Ovary (tissue), 9 donors: ENCODE results near the gene PTGES2. TPM values are rescaled to one million over a fixed set of nuclear protein-coding genes. Genes with fewer than 3 reads are reported as not detected.
A peak's percentile ranks its signal among the peaks of the same experiment; 100 is the strongest.

Experiments
- DNase-seq, 5 donors: peaks; one replicate each; pipeline ENCODE4 v3.0.0-alpha.2; 2019 to 2020
- H3K27ac ChIP-seq, 2 donors: fragments of 200-600 bp; one replicate each; pipeline versions ENCODE4 v1.5.1 to v1.8.0; 2019 to 2022
- H3K27me3 ChIP-seq: fragments of 200-600 bp; one replicate; pipeline ENCODE4 v1.8.0; 2022
- H3K36me3 ChIP-seq: fragments of 200-600 bp; sonication (generic); one replicate; pipeline ENCODE4 v1.5.1; 2019
- H3K4me1 ChIP-seq: one replicate; pipeline ENCODE4 v1.8.1; 2013; ENCODE audit warnings: mild to moderate bottlenecking, moderate library complexity; ENCODE audit not compliant: insufficient read depth
- H3K4me3 ChIP-seq: fragments of 200-600 bp; sonication (generic); one replicate; pipeline ENCODE4 v1.5.1; 2017
- H3K9me3 ChIP-seq, 2 donors: fragments of 200-600 bp in 1 of 2; sonication (generic) in 1 of 2; one replicate each; pipeline versions ENCODE4 v1.5.1 to v1.8.1; 2013 to 2019; ENCODE audit warnings: mild to moderate bottlenecking in 1 of 2, moderate library complexity in 1 of 2
- EP300 ChIP-seq: sonication (generic); formaldehyde crosslinking; IDR thresholded peaks from one replicate; pipeline ENCODE4 v1.6.1; 2017; ENCODE audit warnings: antibody characterized with exemption
- POLR2A ChIP-seq: fragments of 450-650 bp; IDR thresholded peaks from one replicate; pipeline ENCODE4 v1.6.1; 2017; ENCODE audit warnings: antibody characterized with exemption, mild to moderate bottlenecking, moderate library complexity
- WGBS, 3 donors: extraction: QIAGEN DNeasy Blood & Tissue Kit in 1 of 3; methylation state at CpG; one replicate each; pipeline versions ENCODE4 v1.1.5 to v1.1.7; 2013 to 2017; 5-methylcytosine and 5-hydroxymethylcytosine counted together
- intact Hi-C, 4 donors: fragments of 100-400 bp; cut with DNase I; formaldehyde crosslinking; loops; one replicate each; pipeline versions ENCODE4 v1.11.0 to v1.15.1; 2022 to 2023
- polyA plus RNA-seq, 2 donors: library from polyadenylated mRNA; stranded (reverse); fragments of 200-250 nt in 1 of 2; fragments of 350-450 nt in 1 of 2; fragmentation: Illumina TruSeq in 1 of 2; extraction: RNeasy Lipid Tissue Mini Kit (QIAGEN cat#74804) in 1 of 2; gene quantifications; one replicate each; pipeline ENCODE4 v1.2.3, GENCODE V29; 2013 to 2014
- total RNA-seq, 7 donors: library from RNA; depleted of rRNA in 2 of 7; stranded (reverse); fragments of >200 nt in 2 of 7; fragmentation: NEBNext Ultra II Directional in 3 of 7; extraction: Animal tissue kit (Norgen Biotek cat#: 25700) in 3 of 7; gene quantifications; one replicate each; pipeline versions ENCODE4 v1.1.0 to v1.2.4, GENCODE V29; 2016 to 2023
- TF ChIP-seq, protein P1 (sequence below), 3 donors: fragments of 450-650 bp in 2 of 3; fragments of 200-600 bp in 1 of 3; IDR thresholded peaks; one replicate each; pipeline versions ENCODE4 v1.5.1 to v1.8.0; 2016 to 2022; ENCODE audit warnings: antibody characterized with exemption in 3 of 3, mild to moderate bottlenecking in 1 of 3
- donor health status: DM: no; HTN: no; CAD: no; lungs with moderate emphysema.
- donor health status: DM: no; HTN: no; CAD: no.
- donor health status: Bipolar disorder and iron deficiency.
- donor health status: DM: yes; HTN: yes; CAD: no.
- donor health status: DM: no; HTN: no; CAD: no.
- donor health status: DM: yes; HTN: yes; CAD: no.

Gene PTGES2
- total and polyA plus RNA-seq, 9 donors: 19.6 to 69.5 (median 59.0) TPM

DNA sequence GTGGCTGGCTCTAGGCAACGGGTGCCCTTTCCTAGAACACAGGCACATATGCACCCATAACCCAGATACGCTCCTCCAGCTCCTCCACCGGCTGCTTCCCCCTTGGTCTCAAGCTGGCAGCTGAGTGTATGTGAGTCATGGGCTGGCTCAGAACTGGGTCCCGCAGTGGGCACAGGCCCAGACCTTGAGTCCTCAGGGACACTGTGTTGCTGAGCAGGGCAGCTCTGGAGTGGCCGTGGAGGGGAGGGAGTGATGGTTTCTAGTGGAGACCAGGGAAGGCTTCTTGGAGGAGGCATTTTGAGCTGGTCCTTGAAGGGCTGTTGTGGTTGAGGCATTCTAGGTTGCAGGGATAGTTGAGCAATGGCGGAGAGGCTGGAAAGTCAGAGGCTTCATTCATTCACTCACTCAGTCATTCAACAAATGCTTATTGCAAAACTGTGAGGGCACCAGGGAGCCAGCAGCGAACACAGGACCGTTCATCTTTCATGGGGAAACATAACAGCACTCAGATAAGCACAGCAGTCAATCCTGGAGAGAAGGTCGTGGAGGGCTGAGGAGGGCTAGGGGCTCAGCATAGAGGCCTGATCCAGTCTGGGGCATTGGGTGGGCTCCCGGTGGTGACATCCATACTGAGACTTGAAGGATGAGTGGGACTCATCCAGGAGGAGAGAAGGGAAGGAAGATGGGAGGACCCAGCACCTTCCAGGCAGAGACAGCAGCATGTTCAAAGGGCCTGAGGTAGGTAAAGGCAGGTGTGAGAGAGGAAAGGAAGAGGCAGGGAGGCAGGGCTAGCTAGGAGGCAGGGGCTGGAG lies 34.9 kb upstream of the PTGES2 start:
- TF ChIP-seq, protein P1, sequence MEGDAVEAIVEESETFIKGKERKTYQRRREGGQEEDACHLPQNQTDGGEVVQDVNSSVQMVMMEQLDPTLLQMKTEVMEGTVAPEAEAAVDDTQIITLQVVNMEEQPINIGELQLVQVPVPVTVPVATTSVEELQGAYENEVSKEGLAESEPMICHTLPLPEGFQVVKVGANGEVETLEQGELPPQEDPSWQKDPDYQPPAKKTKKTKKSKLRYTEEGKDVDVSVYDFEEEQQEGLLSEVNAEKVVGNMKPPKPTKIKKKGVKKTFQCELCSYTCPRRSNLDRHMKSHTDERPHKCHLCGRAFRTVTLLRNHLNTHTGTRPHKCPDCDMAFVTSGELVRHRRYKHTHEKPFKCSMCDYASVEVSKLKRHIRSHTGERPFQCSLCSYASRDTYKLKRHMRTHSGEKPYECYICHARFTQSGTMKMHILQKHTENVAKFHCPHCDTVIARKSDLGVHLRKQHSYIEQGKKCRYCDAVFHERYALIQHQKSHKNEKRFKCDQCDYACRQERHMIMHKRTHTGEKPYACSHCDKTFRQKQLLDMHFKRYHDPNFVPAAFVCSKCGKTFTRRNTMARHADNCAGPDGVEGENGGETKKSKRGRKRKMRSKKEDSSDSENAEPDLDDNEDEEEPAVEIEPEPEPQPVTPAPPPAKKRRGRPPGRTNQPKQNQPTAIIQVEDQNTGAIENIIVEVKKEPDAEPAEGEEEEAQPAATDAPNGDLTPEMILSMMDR (IDR thresholded peaks at IDR 0.05): no peak
- no peak for TF ChIP-seq POLR2A
- no peak for TF ChIP-seq EP300
- Histone ChIP-seq H3K36me3 (no peaks in the 10 kb centered on the region), H3K4me1 (peaks cover 3% of the 10 kb centered on the region), H3K27me3 (no peaks in the 10 kb centered on the region), H3K4me3 (no peak overlapping the region), H3K9me3 (no peaks in the 10 kb centered on the region), H3K27ac (no peak overlapping the region)
- peak in 3 of 5 donors; percentile 40 to 57 (median 48) for DNase-seq
- WGBS, 3 donors: 68 to 81% (median 70%) methylated on average over 10 of the region's 10 CpGs
- intact Hi-C loops: no loop called here

- H3K27ac ChIP-seq: no peak overlapping the region
- DNase-seq: peak in 1 of 5 donors; percentile 25
- no peaks in the 10 kb centered on the region for H3K27me3 ChIP-seq
- H3K9me3 ChIP-seq: no peaks in the 10 kb centered on the region
- TF ChIP-seq POLR2A: no peak
- no peak for TF ChIP-seq EP300
- TF ChIP-seq, protein P1 (IDR thresholded peaks at IDR 0.05): no peak
- H3K36me3 ChIP-seq: no peaks in the 10 kb centered on the region
- intact Hi-C loops: no loop called here
- 83 to 91% (median 91%) methylated on average over 13 of the region's 13 CpGs for WGBS, 3 donors
- no peak overlapping the region for H3K4me3 ChIP-seq
- peaks cover 3% of the 10 kb centered on the region for H3K4me1 ChIP-seq
Measured at GRCh38 chr9:128161215-128161902, 33.8 kb upstream of the PTGES2 start.

DNA sequence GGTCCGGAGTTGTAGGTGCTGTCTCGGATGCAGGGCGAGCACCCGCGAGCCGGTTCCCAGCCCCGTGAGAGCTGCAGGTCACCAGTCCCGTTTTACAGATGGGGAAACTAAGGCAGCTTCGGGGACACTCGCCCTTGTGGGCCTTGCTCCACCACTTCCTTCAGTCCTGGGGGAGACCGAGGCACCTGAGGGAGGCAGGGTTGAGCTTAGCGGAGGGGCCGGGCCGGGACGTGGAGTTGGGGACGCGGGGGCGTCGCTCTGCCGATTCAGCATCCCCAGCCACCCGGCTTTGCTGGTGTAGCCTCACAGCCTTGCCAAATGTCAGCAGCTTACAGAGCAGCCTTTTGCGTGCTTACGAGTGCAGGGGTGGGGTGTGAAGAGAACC lies 33.1 kb upstream of the PTGES2 start:
- intact Hi-C loops: no loop called here
- DNase-seq: peak in 1 of 5 donors; percentile 59
- H3K4me1 ChIP-seq: peaks cover 3% of the 10 kb centered on the region
- H3K36me3 ChIP-seq: no peaks in the 10 kb centered on the region
- H3K4me3 ChIP-seq: peak overlapping the region; percentile 85
- H3K9me3 ChIP-seq: no peaks in the 10 kb centered on the region
- TF ChIP-seq EP300 (no peak), POLR2A (no peak)
- TF ChIP-seq, protein P1 (IDR thresholded peaks at IDR 0.05): no peak
- H3K27ac ChIP-seq: no peak overlapping the region
- 0 to 2% (median 1%) methylated on average over 22 to 23 of the region's 23 CpGs for WGBS, 3 donors
- no peaks in the 10 kb centered on the region for H3K27me3 ChIP-seq

DNA sequence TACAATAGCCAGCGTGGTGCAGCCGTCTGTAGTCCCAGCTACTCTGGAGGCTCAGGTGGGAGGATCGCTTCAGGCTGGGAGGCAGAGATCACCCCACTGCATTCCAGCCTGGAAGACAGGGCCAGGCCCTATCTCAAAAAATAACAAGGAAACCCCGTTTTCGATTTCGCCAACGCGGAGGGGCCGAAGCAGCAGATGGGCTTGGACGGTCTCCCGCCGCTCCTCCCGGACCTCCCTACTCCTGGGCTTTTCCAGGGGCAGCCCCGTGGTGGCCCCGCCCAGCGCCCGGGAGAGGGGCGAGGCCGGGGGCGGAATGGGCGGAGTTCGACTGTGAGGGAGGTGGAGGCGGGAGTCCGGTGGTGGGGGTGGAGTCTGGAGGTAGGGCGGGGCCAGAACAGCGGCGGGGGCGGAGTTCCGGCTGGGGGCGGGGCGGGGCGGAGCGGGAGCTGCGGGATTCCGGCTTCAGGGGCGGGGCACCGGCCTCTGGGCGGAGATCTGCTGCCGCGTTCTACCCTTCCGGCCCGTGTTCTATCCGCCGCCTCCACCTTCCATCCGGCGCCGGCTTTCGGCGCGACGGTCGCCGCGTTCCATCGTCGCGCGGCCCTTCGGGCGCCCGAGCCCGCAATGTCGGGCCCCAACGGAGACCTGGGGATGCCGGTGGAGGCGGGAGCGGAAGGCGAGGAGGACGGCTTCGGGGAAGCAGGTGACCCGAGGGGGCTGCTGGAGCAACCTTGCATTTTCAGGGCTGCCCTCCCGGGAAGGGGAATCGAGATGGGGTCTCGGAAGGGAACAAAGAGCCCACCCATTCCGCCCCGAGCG lies 32.5 kb upstream of the PTGES2 start, which contains the start of gene BBLN:
Gene BBLN (plus strand): TSS at position 482 of the 819 bp plus-strand sequence. CDS start 143 bp downstream, at position 625.
- peaks cover 3% of the 10 kb centered on the region for H3K4me1 ChIP-seq
- no peaks in the 10 kb centered on the region for H3K9me3 ChIP-seq
- H3K27me3 ChIP-seq: no peaks in the 10 kb centered on the region
- peak within 1 kb of the TSS; percentile 85 for H3K4me3 ChIP-seq
- TF ChIP-seq, protein P1 (IDR thresholded peaks at IDR 0.05): no peak
- TF ChIP-seq POLR2A: peak; percentile 42
- no peaks in the 10 kb centered on the region for H3K36me3 ChIP-seq
- DNase-seq: peak; percentile 97 to 99 (median 98)
- intact Hi-C loops: no loop called here
- WGBS, 3 donors: 0 to 1% (median 1%) methylated on average over 64 to 77 of the region's 77 CpGs
- peak within 1 kb of the TSS in 1 of 2 donors; percentile 60 for H3K27ac ChIP-seq
